ENCODE data around the gene GNRHR.

- no peak for TF ChIP-seq CTCF (IDR thresholded peaks at IDR 0.05)
- no peak for TF ChIP-seq POLR2A (IDR thresholded peaks at IDR 0.05)
These were observed 7.9 kb upstream of the GNRHR start for GRCh38 chr4:67762086-67762485.
